Activated T-helper 1 cell treated with anti-CD3 and anti-CD28 coated beads, Interleukin-12 subunit alpha, Interleukin-12 subunit beta, Interleukin-2, Interleukin-4 antibody, amounts not matched to agents 30 ng/mL and 10 ng/mL and 1 ng/mL, durations not matched to agents 14 hours and 24 hours and 36 hours (primary cell): ENCODE data around the gene PUS7L. TPM values are rescaled to one million over a fixed set of nuclear protein-coding genes. Genes with fewer than 3 reads are reported as not detected.
"Not testable (repeated sequence)": the region's sequence is repeated elsewhere in the genome, so short reads cannot be mapped to it uniquely, and the experiment has no call there.

Source experiments
- DNase-seq: peaks from one replicate; pipeline ENCODE4 v3.0.0; 2021; ENCODE audit warnings: low spot score
- H3K27ac Mint-ChIP-seq: one replicate; pipeline ENCODE4 v1.8.0; 2021; ENCODE audit warnings: mild to moderate bottlenecking, mixed read lengths
- H3K27me3 Mint-ChIP-seq: one replicate; pipeline ENCODE4 v1.8.0; 2022; ENCODE audit warnings: mild to moderate bottlenecking, moderate library complexity, mixed read lengths; ENCODE audit not compliant: insufficient read depth
- H3K36me3 Mint-ChIP-seq: one replicate; pipeline ENCODE4 v1.8.0; 2021; ENCODE audit warnings: low read depth, mixed read lengths
- H3K4me1 Mint-ChIP-seq: one replicate; pipeline ENCODE4 v1.8.0; 2021; ENCODE audit warnings: low read depth, mixed read lengths
- H3K4me3 Mint-ChIP-seq: one replicate; pipeline ENCODE4 v1.8.0; 2021; ENCODE audit warnings: mild to moderate bottlenecking, moderate library complexity, mixed read lengths
- H3K9me3 Mint-ChIP-seq: one replicate; pipeline ENCODE4 v1.8.0; 2021; ENCODE audit warnings: mixed read lengths
- intact Hi-C: fragments of 100-400 bp; cut with micrococcal nuclease; formaldehyde crosslinking; loops from one replicate; pipeline ENCODE4 v1.15.1; 2024
- total RNA-seq: library from RNA; stranded (reverse); gene quantifications from 2 replicates; pipeline ENCODE4 v1.2.3, GENCODE V29; 2022

PUS7L gene
- total RNA-seq, 1 donor from 2014 or later: 23.1 TPM

GRCh38 chr12:43764528-43764927, 5.9 kb upstream of the PUS7L start:
- intact Hi-C loops: no loop called here
- Mint-ChIP-seq H3K27ac (no peak overlapping the region), H3K27me3 (no peaks in the 10 kb centered on the region), H3K9me3 (no peaks in the 10 kb centered on the region), H3K36me3 (peaks cover 21% of the 10 kb centered on the region), H3K4me1 (peaks cover 30% of the 10 kb centered on the region), H3K4me3 (no peak overlapping the region)
- DNase-seq: no peak

DNA sequence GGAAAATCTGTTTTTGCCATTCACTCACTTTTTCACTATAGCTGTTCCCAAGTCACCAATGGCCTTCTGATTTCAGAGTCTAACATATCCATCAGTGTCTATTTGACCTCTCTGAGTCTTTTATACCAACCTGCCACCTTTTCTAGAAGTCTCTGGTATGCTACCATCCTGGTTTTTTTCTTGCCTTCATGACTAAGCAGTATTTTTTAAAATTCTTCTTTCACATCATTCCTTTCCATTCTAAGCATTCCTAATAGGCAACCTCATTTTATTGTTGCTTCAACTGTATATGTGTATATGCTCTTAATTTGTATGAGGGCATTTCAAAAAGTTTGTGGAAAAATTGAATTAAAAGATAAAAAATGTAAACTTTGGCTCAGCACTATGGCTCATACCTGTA, 5.2 kb upstream of the PUS7L start:
- Mint-ChIP-seq H3K27ac (no peak overlapping the region), H3K4me3 (no peak overlapping the region), H3K9me3 (no peaks in the 10 kb centered on the region), H3K27me3 (no peaks in the 10 kb centered on the region), H3K4me1 (peaks cover 35% of the 10 kb centered on the region), H3K36me3 (peaks cover 18% of the 10 kb centered on the region)
- DNase-seq: no peak
- intact Hi-C loops: no loop called here

GRCh38 chr12:43762596-43762995, 4.0 kb upstream of the PUS7L start:
- no peak overlapping the region for H3K4me3 Mint-ChIP-seq
- H3K9me3 Mint-ChIP-seq: no peaks in the 10 kb centered on the region
- DNase-seq: no peak
- H3K36me3 Mint-ChIP-seq: peaks cover 13% of the 10 kb centered on the region
- H3K27me3 Mint-ChIP-seq: no peaks in the 10 kb centered on the region
- H3K4me1 Mint-ChIP-seq: peaks cover 40% of the 10 kb centered on the region
- intact Hi-C loops: no loop called here
- no peak overlapping the region for H3K27ac Mint-ChIP-seq

GRCh38 chr12:43761500-43761899, 2.9 kb upstream of the PUS7L start:
- no peak for DNase-seq
- no peaks in the 10 kb centered on the region for H3K27me3 Mint-ChIP-seq
- peaks cover 13% of the 10 kb centered on the region for H3K36me3 Mint-ChIP-seq
- peak overlapping the region; percentile 57 for H3K4me3 Mint-ChIP-seq
- intact Hi-C loops: no loop called here
- no peaks in the 10 kb centered on the region for H3K9me3 Mint-ChIP-seq
- H3K4me1 Mint-ChIP-seq: peaks cover 48% of the 10 kb centered on the region
- H3K27ac Mint-ChIP-seq: no peak overlapping the region

- H3K36me3 Mint-ChIP-seq: peaks cover 13% of the 10 kb centered on the region
- H3K27me3 Mint-ChIP-seq: no peaks in the 10 kb centered on the region
- no peaks in the 10 kb centered on the region for H3K9me3 Mint-ChIP-seq
Measured at GRCh38 chr12:43760396-43760795, 1.8 kb upstream of the PUS7L start.

GRCh38 chr12:43758247-43758727, 303 bp downstream of the PUS7L start:
- H3K4me3 Mint-ChIP-seq: peak overlapping the region; percentile 98
- peak; percentile 2 for DNase-seq
- H3K9me3 Mint-ChIP-seq: no peaks in the 10 kb centered on the region
- H3K27me3 Mint-ChIP-seq: no peaks in the 10 kb centered on the region
- H3K27ac Mint-ChIP-seq: peak overlapping the region; percentile 98
- H3K36me3 Mint-ChIP-seq: peaks cover 27% of the 10 kb centered on the region
- intact Hi-C loops: loop anchor here (1.0 to 10.0 kb wide), 6 partner anchors 27 to 1431 kb away; partner anchors contain the start of genes PPHLN1, TMEM117, TWF1 and ZCRB1
- peaks cover 74% of the 10 kb centered on the region for H3K4me1 Mint-ChIP-seq

More at GRCh38 chr12:43760396-43760795, 1.8 kb upstream of the PUS7L start:
- intact Hi-C loops: no loop called here
- Mint-ChIP-seq H3K4me1 (peaks cover 59% of the 10 kb centered on the region), H3K4me3 (peak overlapping the region; percentile 98), H3K27ac (peak overlapping the region; percentile 77)
- no peak for DNase-seq

GRCh38 chr12:43754015-43754414, 4.6 kb downstream of the PUS7L start:
- intact Hi-C loops: loop anchor here (10.0 kb wide), 1 partner anchor 1091 kb away; no protein-coding TSS in a partner anchor
- H3K36me3 Mint-ChIP-seq: peaks cover 39% of the 10 kb centered on the region

DNA sequence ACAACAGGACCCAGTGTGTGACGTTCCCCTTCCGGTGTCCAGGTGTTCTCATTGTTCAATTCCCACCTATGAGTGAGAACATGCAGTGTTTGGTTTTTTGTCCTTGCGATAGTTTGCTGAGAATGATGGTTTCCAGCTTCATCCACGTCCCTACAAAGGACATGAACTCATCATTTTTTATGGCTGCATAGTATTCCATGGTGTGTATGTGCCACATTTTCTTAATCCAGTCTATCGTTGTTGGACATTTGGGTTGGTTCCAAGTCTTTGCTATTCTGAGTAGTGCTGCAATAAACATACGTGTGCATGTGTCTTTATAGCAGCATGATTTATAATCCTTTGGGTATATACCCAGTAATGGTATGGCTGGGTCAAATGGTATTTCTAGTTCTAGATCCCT, 7.2 kb downstream of the PUS7L start:
- peaks cover 39% of the 10 kb centered on the region for H3K4me1 Mint-ChIP-seq
- not testable (repeated sequence) for H3K27me3 Mint-ChIP-seq, H3K9me3 Mint-ChIP-seq, H3K4me3 Mint-ChIP-seq, DNase-seq, H3K27ac Mint-ChIP-seq
- intact Hi-C loops: loop anchor here (10.0 kb wide), 1 partner anchor 1093 kb away; no protein-coding TSS in a partner anchor
- H3K36me3 Mint-ChIP-seq: peaks cover 44% of the 10 kb centered on the region

More at GRCh38 chr12:43754015-43754414, 4.6 kb downstream of the PUS7L start:
- DNase-seq: no peak
- no peak overlapping the region for H3K4me3 Mint-ChIP-seq
- no peak overlapping the region for H3K27ac Mint-ChIP-seq
- no peaks in the 10 kb centered on the region for H3K27me3 Mint-ChIP-seq
- peaks cover 7% of the 10 kb centered on the region for H3K9me3 Mint-ChIP-seq
- peaks cover 54% of the 10 kb centered on the region for H3K4me1 Mint-ChIP-seq

- peaks cover 34% of the 10 kb centered on the region for H3K4me1 Mint-ChIP-seq
- H3K36me3 Mint-ChIP-seq: peaks cover 47% of the 10 kb centered on the region
- no peak for DNase-seq
- no peak overlapping the region for H3K27ac Mint-ChIP-seq
- H3K4me3 Mint-ChIP-seq: no peak overlapping the region
- peaks cover 7% of the 10 kb centered on the region for H3K9me3 Mint-ChIP-seq
- intact Hi-C loops: loop anchor here (10.0 kb wide), 1 partner anchor 1094 kb away; no protein-coding TSS in a partner anchor
- H3K27me3 Mint-ChIP-seq: no peaks in the 10 kb centered on the region
Measured at GRCh38 chr12:43750814-43751213, 7.8 kb downstream of the PUS7L start.

DNA sequence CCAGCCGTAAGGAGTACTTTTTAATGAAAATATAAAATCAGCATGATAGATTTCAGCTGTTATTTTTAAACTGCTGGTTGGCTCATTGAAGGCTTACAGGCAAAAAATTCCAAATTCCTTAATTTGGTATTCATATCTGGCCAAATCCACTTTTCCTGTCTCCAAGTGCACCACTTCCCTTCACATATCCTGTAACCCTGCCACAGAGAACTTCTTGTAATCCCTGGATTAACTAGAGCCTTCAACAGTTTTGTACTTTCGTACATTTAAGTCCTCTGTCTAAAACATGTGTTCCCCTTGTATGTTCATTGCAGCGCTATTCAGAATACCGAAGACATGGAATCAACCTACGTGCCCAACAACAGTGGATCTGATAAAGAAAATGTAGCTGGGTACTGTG, 9.6 kb downstream of the PUS7L start:
- H3K27ac Mint-ChIP-seq: no peak overlapping the region
- H3K4me1 Mint-ChIP-seq: peaks cover 21% of the 10 kb centered on the region
- intact Hi-C loops: no loop called here
- peaks cover 50% of the 10 kb centered on the region for H3K36me3 Mint-ChIP-seq
- DNase-seq: no peak
- no peak overlapping the region for H3K4me3 Mint-ChIP-seq
- peaks cover 7% of the 10 kb centered on the region for H3K9me3 Mint-ChIP-seq
- H3K27me3 Mint-ChIP-seq: no peaks in the 10 kb centered on the region

- Mint-ChIP-seq H3K9me3 (no peaks in the 10 kb centered on the region), H3K36me3 (peaks cover 50% of the 10 kb centered on the region), H3K4me1 (peaks cover 6% of the 10 kb centered on the region), H3K27ac (no peak overlapping the region), H3K4me3 (no peak overlapping the region), H3K27me3 (no peaks in the 10 kb centered on the region)
- DNase-seq: no peak
- intact Hi-C loops: no loop called here
Measured at GRCh38 chr12:43744826-43745225, 13.8 kb downstream of the PUS7L start.

DNA sequence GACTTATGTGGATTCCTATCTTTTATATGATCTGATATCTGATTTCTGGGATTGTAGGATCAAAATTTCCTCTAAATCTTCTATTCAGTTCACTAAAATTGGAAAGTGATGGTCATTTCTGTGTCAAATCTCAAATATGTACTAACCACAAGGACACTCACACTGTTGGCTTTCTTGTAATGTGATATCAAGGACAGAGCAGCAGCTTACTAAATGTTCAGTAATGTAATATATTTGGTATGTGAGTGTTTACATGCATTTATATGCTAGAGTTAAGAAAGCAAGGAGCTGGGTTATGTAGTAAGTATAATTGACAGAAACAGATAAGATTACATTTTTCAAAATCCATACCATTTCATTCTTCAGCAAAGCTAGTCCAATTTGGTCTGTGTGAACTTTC, 16.5 kb downstream of the PUS7L start:
- intact Hi-C loops: no loop called here
- H3K27ac Mint-ChIP-seq: no peak overlapping the region
- DNase-seq: no peak
- no peaks in the 10 kb centered on the region for H3K9me3 Mint-ChIP-seq
- no peaks in the 10 kb centered on the region for H3K27me3 Mint-ChIP-seq
- H3K36me3 Mint-ChIP-seq: peaks cover 54% of the 10 kb centered on the region
- no peaks in the 10 kb centered on the region for H3K4me1 Mint-ChIP-seq
- no peak overlapping the region for H3K4me3 Mint-ChIP-seq

DNA sequence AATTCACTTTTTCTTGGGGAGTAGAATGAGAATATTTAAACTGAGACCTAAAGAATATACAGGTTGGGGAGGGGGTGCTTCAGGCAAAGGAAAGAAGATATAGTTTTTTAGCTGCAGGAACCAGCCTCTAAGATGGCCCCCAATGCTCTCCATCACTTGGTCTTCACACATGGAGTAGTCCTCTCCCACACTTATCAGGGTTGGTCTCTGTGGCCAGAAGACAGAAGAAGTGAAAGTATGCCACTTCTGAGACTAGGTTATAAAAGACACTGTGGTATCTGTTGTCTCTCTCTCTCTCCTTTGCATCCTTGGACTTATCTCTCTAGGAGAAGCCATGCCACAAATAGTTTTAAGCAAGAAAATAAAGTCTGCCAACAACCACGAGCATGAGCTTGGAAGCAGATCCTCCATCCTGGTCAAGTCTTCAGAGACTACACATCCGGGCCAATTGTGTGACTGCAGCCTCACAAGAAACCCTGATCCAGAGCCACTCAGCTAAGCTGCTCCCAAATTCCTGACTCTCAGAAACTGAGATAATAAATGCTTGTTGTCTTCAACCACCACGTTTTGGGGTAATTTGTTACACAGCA, 18.0 kb downstream of the PUS7L start:
- Mint-ChIP-seq H3K36me3 (peaks cover 53% of the 10 kb centered on the region), H3K4me1 (no peaks in the 10 kb centered on the region), H3K9me3 (no peaks in the 10 kb centered on the region), H3K4me3 (no peak overlapping the region), H3K27me3 (no peaks in the 10 kb centered on the region), H3K27ac (no peak overlapping the region)
- intact Hi-C loops: no loop called here
- no peak for DNase-seq
